PC-3 (cell line): Measurements from ENCODE around the gene SARM1.

Experiments used
- EZH2 ChIP-seq: fragments of 300-600 bp; sonication (generic); IDR thresholded peaks from one replicate; pipeline ENCODE4 v1.6.1; 2017; ENCODE audit warnings: antibody characterized with exemption, mild to moderate bottlenecking, low read length; ENCODE audit not compliant: unreplicated experiment
- EZH2phosphoT487 ChIP-seq: fragments of 300-600 bp; sonication (generic); IDR thresholded peaks from 2 replicates; pipeline ENCODE4 v1.6.1; 2018; ENCODE audit warnings: mild to moderate bottlenecking, antibody characterized with exemption, low read length, borderline replicate concordance
- TF ChIP-seq, protein P1 (sequence below): fragments of 300-600 bp; sonication (generic); conservative IDR thresholded peaks from 2 replicates; pipeline ENCODE4 v1.5.1; 2017; ENCODE audit warnings: antibody characterized with exemption, low read depth, mild to moderate bottlenecking, low read length

- TF ChIP-seq EZH2phosphoT487 (no peak), EZH2 (no peak)
- TF ChIP-seq, protein P1, sequence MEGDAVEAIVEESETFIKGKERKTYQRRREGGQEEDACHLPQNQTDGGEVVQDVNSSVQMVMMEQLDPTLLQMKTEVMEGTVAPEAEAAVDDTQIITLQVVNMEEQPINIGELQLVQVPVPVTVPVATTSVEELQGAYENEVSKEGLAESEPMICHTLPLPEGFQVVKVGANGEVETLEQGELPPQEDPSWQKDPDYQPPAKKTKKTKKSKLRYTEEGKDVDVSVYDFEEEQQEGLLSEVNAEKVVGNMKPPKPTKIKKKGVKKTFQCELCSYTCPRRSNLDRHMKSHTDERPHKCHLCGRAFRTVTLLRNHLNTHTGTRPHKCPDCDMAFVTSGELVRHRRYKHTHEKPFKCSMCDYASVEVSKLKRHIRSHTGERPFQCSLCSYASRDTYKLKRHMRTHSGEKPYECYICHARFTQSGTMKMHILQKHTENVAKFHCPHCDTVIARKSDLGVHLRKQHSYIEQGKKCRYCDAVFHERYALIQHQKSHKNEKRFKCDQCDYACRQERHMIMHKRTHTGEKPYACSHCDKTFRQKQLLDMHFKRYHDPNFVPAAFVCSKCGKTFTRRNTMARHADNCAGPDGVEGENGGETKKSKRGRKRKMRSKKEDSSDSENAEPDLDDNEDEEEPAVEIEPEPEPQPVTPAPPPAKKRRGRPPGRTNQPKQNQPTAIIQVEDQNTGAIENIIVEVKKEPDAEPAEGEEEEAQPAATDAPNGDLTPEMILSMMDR: no peak
Observed at GRCh38 chr17:28404812-28405570, 33.5 kb downstream of the SARM1 start.
